GM23248 (cell line): ENCODE data around the gene SLAMF1. TPM values are rescaled to one million over a fixed set of nuclear protein-coding genes. Genes with fewer than 3 reads are reported as not detected.

Experiments used
- DNase-seq: peaks from one replicate; pipeline ENCODE4 v3.0.0-alpha.2; 2015
- H2AFZ ChIP-seq: fragments of 200-600 bp; sonication (generic); 2 replicates; pipeline ENCODE4 v1.6.1; 2016; ENCODE audit warnings: antibody characterized with exemption
- H3F3A ChIP-seq: fragments of 200-600 bp; sonication (generic); 2 replicates; pipeline ENCODE4 v1.6.1; 2016; ENCODE audit warnings: mild to moderate bottlenecking, antibody characterized with exemption, mixed run types; ENCODE audit not compliant: insufficient read depth
- H3K27ac ChIP-seq: fragments of 200-600 bp; sonication (generic); 2 replicates; pipeline ENCODE4 v1.5.1; 2016; ENCODE audit warnings: mild to moderate bottlenecking
- H3K27me3 ChIP-seq: fragments of 200-600 bp; sonication (generic); replicated peaks from 2 replicates; pipeline ENCODE4 v1.6.1; 2016; ENCODE audit warnings: mild to moderate bottlenecking; ENCODE audit not compliant: insufficient read depth
- H3K36me3 ChIP-seq: fragments of 200-600 bp; sonication (generic); 2 replicates; pipeline ENCODE4 v1.6.1; 2016; ENCODE audit warnings: low read depth, mild to moderate bottlenecking
- H3K4me1 ChIP-seq: fragments of 200-600 bp; sonication (generic); 2 replicates; pipeline ENCODE4 v1.6.1; 2016; ENCODE audit warnings: mild to moderate bottlenecking; ENCODE audit not compliant: insufficient read depth
- H3K4me2 ChIP-seq: fragments of 200-600 bp; sonication (generic); one replicate; pipeline ENCODE4 v1.6.1; 2016; ENCODE audit warnings: mild to moderate bottlenecking; ENCODE audit not compliant: unreplicated experiment
- H3K4me3 ChIP-seq: fragments of 200-600 bp; sonication (generic); 2 replicates; pipeline ENCODE4 v1.5.1; 2016; ENCODE audit warnings: mild to moderate bottlenecking
- H3K79me2 ChIP-seq: fragments of 200-600 bp; sonication (generic); 2 replicates; pipeline ENCODE4 v1.6.1; 2016; ENCODE audit warnings: mild to moderate bottlenecking; ENCODE audit not compliant: insufficient read depth
- H3K9ac ChIP-seq: fragments of 200-600 bp; sonication (generic); 2 replicates; pipeline ENCODE4 v1.6.1; 2016; ENCODE audit warnings: mild to moderate bottlenecking
- H3K9me2 ChIP-seq: fragments of 200-600 bp; sonication (generic); 2 replicates; pipeline ENCODE4 v1.6.1; 2016; ENCODE audit warnings: mixed run types, mild to moderate bottlenecking, moderate library complexity; ENCODE audit not compliant: insufficient read depth
- H3K9me3 ChIP-seq: fragments of 200-600 bp; sonication (generic); one replicate; pipeline ENCODE4 v1.6.1; 2017; ENCODE audit warnings: low read depth
- H4K20me1 ChIP-seq: fragments of 200-600 bp; sonication (generic); 2 replicates; pipeline ENCODE4 v1.6.0; 2016; ENCODE audit not compliant: insufficient read depth
- EZH2 ChIP-seq: fragments of 200-600 bp; sonication (generic); IDR thresholded peaks from 2 replicates; pipeline ENCODE4 v1.6.1; 2018; ENCODE audit warnings: antibody characterized with exemption, mild to moderate bottlenecking; ENCODE audit not compliant: insufficient read depth, poor library complexity, severe bottlenecking
- EZH2phosphoT487 ChIP-seq: fragments of 200-600 bp; sonication (generic); IDR thresholded peaks from 2 replicates; pipeline ENCODE4 v1.6.1; 2018; ENCODE audit warnings: antibody characterized with exemption, moderate library complexity, mild to moderate bottlenecking, low read depth; ENCODE audit not compliant: insufficient read depth
- WGBS, 2 experiments: methylation state at CpG; one replicate each; pipeline ENCODE4 v1.1.6; 2015 to 2017; ENCODE audit warnings: low lambda C conversion rate in 2 of 2, low coverage in 1 of 2; ENCODE audit errors: missing lambda C conversion rate in 2 of 2; 5-methylcytosine and 5-hydroxymethylcytosine counted together
- in situ Hi-C: fragments of 300-500 bp; cut with MboI; formaldehyde crosslinking; loops from 2 replicates; pipeline ENCODE4 v1.15.0; 2020
- polyA plus RNA-seq: library from polyadenylated mRNA; unstranded; fragments of >200 nt; fragmentation: Nextera tagmentation; extraction: Ambion mirVana; gene quantifications from 2 replicates; pipeline ENCODE4 v1.2.1, GENCODE V29; 2016
- total RNA-seq: library from RNA; depleted of rRNA; stranded (reverse); fragments of >200 nt; shearing (Covaris generic); gene quantifications from 2 replicates; pipeline ENCODE4 v1.2.3, GENCODE V29; 2014

Gene SLAMF1
- total and polyA plus RNA-seq, 2 experiments from 2014 or later: not detected

DNA sequence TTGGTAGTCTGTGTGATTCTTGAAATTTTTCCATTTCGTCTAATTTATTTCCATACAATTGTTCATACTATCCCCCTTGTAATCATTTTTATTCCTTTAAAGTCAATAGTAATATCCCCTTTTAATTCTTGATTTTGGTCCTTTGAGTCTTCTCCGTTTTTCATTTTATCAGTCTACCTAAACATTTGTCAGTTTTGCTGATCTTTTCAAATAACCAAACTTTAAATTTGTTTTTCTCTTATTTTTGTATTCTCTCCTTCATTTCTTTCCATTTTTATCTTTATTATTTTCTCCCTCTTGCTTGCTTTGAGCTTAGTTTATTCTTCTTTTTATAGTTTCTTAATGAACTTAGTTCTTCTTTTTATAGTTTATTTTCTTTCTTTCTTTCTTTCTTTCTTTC, 21.1 kb upstream of the SLAMF1 start:
- in situ Hi-C loops: no loop called here

DNA sequence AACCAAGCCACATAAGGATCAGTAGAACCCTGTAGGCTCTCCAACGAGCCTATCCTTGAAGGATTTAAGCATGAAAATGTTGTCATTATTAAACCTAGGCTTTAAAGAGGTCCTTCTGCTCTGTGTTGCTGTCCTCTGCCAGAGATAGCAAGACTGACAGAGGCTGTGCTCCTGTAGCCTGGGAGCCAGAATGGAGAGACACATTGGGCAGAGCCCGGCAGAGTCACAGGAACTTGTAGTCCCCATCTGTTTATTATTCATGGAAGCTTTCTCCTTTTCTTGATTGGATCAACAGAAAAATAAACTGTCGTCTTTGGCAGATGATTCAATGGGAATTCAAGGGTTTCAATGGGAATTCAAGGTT, 19.2 kb upstream of the SLAMF1 start:
- no peaks in the 10 kb centered on the region for H3K79me2 ChIP-seq
- H3K36me3 ChIP-seq: no peaks in the 10 kb centered on the region
- H3K9me2 ChIP-seq: no peaks in the 10 kb centered on the region
- no peak overlapping the region for H3K4me3 ChIP-seq
- no peaks in the 10 kb centered on the region for H3K4me1 ChIP-seq
- no peaks in the 10 kb centered on the region for H4K20me1 ChIP-seq
- 11 to 18% methylated on average over 3 of the region's 3 CpGs for WGBS, 2 experiments
- TF ChIP-seq EZH2phosphoT487: no peak
- TF ChIP-seq EZH2: no peak
- no peaks in the 10 kb centered on the region for H3F3A ChIP-seq
- no peak overlapping the region for H3K9ac ChIP-seq
- H3K27me3 ChIP-seq: no peaks in the 10 kb centered on the region; the same call in 1 of the 2 replicates
- no peak overlapping the region for H3K4me2 ChIP-seq
- in situ Hi-C loops: no loop called here
- H3K27ac ChIP-seq: no peak overlapping the region
- no peaks in the 10 kb centered on the region for H3K9me3 ChIP-seq
- no peak overlapping the region for H2AFZ ChIP-seq
- DNase-seq: no peak

More for the DNA sequence above, 21.1 kb upstream of the SLAMF1 start:
- H3F3A ChIP-seq: no peaks in the 10 kb centered on the region
- no peak overlapping the region for H3K4me3 ChIP-seq
- TF ChIP-seq EZH2phosphoT487: no peak
- no peak for TF ChIP-seq EZH2
- no peaks in the 10 kb centered on the region for H4K20me1 ChIP-seq
- no peak overlapping the region for H3K9ac ChIP-seq
- H3K9me2 ChIP-seq: no peaks in the 10 kb centered on the region
- no peaks in the 10 kb centered on the region for H3K79me2 ChIP-seq
- H3K36me3 ChIP-seq: no peaks in the 10 kb centered on the region
- peaks cover 4% of the 10 kb centered on the region; the same call in 1 of the 2 replicates for H3K27me3 ChIP-seq
- WGBS, 2 experiments: 10 to 12% methylated on average over 2 of the region's 2 CpGs
- H3K4me1 ChIP-seq: no peaks in the 10 kb centered on the region
- no peak for DNase-seq
- H3K9me3 ChIP-seq: no peaks in the 10 kb centered on the region
- H3K4me2 ChIP-seq: no peak overlapping the region
- no peak overlapping the region for H2AFZ ChIP-seq
- H3K27ac ChIP-seq: no peak overlapping the region

DNA sequence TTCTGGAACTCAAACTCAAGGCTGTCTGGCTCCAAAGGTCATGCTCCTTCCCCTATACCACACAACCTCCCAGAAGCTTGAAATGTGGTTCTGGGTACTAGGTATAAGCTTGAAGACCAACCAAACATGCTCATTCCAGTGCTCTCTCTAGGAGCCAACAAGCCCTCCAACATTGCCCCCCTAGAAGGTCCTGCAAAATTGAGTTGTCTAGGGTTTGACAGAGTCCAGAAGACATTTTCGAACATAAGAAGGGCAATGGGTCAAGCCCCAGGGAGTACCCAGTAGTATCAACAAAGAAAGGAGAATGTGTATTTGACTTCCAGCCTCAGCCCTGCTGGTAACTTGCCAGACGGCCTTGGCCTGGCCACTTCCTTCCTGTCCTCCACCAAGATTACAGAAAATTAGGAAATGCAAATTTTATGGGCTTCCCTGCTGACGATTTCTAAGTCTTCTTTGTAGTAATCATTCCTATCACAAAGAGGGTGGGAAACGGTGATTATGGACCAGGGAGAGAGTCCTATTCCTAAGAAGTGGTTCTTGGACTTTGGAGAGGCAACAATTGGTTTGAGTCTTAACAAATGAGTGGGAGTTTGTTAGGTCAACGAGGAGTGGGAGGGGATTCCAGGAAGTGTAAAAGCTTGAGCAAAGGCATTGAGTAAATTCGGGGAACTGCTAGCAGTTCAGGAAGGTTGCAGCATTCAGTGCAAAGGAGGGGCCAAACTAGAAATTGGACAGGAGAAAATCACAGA, 18.7 kb upstream of the SLAMF1 start:
- H3K9me3 ChIP-seq: no peaks in the 10 kb centered on the region
- H3K4me1 ChIP-seq: no peaks in the 10 kb centered on the region
- H2AFZ ChIP-seq: no peak overlapping the region
- H3K9ac ChIP-seq: no peak overlapping the region
- no peaks in the 10 kb centered on the region for H3K36me3 ChIP-seq
- H3K9me2 ChIP-seq: no peaks in the 10 kb centered on the region
- no peaks in the 10 kb centered on the region for H3K27me3 ChIP-seq
- H3F3A ChIP-seq: no peaks in the 10 kb centered on the region
- in situ Hi-C loops: no loop called here
- H3K4me2 ChIP-seq: no peak overlapping the region
- TF ChIP-seq EZH2 (no peak), EZH2phosphoT487 (no peak)
- no peak overlapping the region for H3K4me3 ChIP-seq
- H4K20me1 ChIP-seq: no peaks in the 10 kb centered on the region
- WGBS, 2 experiments: 7 to 10% methylated on average over 6 of the region's 6 CpGs
- H3K79me2 ChIP-seq: no peaks in the 10 kb centered on the region
- no peak for DNase-seq
- H3K27ac ChIP-seq: no peak overlapping the region

DNA sequence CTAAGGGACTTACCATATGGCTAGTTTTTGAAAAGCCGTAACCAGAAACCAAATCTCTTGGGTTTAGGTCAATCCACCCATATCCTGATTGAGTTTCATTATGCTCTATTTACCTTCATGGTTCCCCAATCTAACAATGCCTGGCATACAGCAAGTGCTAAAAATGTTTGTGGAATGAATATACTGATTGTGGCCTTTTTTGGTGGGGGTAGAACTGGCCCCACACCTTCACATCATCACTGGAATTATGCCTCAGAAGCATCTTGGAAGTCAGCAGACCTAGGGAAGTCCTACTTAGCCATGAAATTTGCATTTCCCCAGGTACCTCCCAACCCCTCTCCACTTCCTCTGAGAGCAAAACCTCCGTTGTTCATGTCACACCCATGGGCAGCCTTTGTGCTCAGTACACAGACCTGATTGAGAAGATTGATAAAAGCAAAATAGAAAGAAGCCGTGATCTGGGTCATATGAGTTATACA, 17.8 kb upstream of the SLAMF1 start:
- H3K4me2 ChIP-seq: no peak overlapping the region
- TF ChIP-seq EZH2phosphoT487: no peak
- no peak for TF ChIP-seq EZH2

DNA sequence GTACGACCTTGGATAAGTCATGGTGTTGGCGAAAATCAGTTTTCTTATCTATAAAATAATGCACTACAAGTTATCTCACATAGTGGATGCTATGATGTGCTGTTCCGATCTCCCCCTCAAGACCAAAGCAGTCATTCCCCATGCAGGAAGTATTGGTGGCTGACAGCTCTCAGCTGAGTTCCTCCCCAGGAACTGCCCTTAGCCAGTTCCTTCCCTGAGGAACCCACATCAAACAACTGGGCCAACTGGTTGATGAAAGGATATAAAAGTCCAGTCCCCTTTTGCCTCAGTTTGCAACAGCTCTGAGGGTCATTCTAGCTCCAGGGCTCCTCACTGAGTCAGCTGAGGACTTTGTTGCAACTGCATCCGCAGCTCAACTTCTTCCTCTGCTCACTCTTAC, 16.1 kb upstream of the SLAMF1 start:
- Histone ChIP-seq H3K9ac (no peak overlapping the region), H3K9me3 (no peaks in the 10 kb centered on the region), H3K27me3 (no peaks in the 10 kb centered on the region), H3K36me3 (no peaks in the 10 kb centered on the region), H3F3A (no peaks in the 10 kb centered on the region), H2AFZ (no peak overlapping the region), H3K4me3 (no peak overlapping the region), H3K4me2 (no peak overlapping the region), H4K20me1 (no peaks in the 10 kb centered on the region), H3K79me2 (no peaks in the 10 kb centered on the region), H3K27ac (no peak overlapping the region), H3K9me2 (no peaks in the 10 kb centered on the region), H3K4me1 (no peaks in the 10 kb centered on the region)
- in situ Hi-C loops: no loop called here
- no peak for DNase-seq
- no peak for TF ChIP-seq EZH2phosphoT487
- TF ChIP-seq EZH2: no peak
- 16 to 20% methylated on average over 4 of the region's 4 CpGs for WGBS, 2 experiments

More for the DNA sequence above, 17.8 kb upstream of the SLAMF1 start:
- no peaks in the 10 kb centered on the region for H3K36me3 ChIP-seq
- H3K79me2 ChIP-seq: no peaks in the 10 kb centered on the region
- no peaks in the 10 kb centered on the region for H3K9me3 ChIP-seq
- in situ Hi-C loops: no loop called here
- no peaks in the 10 kb centered on the region for H3K4me1 ChIP-seq
- H3K9me2 ChIP-seq: no peaks in the 10 kb centered on the region
- no peaks in the 10 kb centered on the region for H4K20me1 ChIP-seq
- no peaks in the 10 kb centered on the region for H3F3A ChIP-seq
- WGBS, 2 experiments: 15 to 21% methylated on average over 3 of the region's 3 CpGs
- DNase-seq: no peak
- H3K27ac ChIP-seq: no peak overlapping the region
- no peaks in the 10 kb centered on the region for H3K27me3 ChIP-seq
- H3K4me3 ChIP-seq: no peak overlapping the region
- no peak overlapping the region for H3K9ac ChIP-seq
- no peak overlapping the region for H2AFZ ChIP-seq
